Parathyroid adenoma (tissue), 2 donors: ENCODE data around the gene TMEM212.

Experiments used
- H2AFZ ChIP-seq: fragments of 300-600 bp; sonication (generic); one replicate; pipeline ENCODE4 v1.7.0; 2017; ENCODE audit warnings: antibody characterized with exemption, mild to moderate bottlenecking
- H3K27ac ChIP-seq: fragments of 300-600 bp; sonication (generic); one replicate; pipeline ENCODE4 v1.7.0; 2017
- H3K27me3 ChIP-seq: fragments of 300-600 bp; sonication (generic); one replicate; pipeline ENCODE4 v1.7.0; 2017; ENCODE audit warnings: low read length; ENCODE audit not compliant: control insufficient read depth, insufficient read depth
- H3K36me3 ChIP-seq: fragments of 300-600 bp; sonication (generic); one replicate; pipeline ENCODE4 v1.7.0; 2017; ENCODE audit warnings: low read length; ENCODE audit not compliant: control insufficient read depth, insufficient read depth
- H3K4me1 ChIP-seq: fragments of 300-600 bp; sonication (generic); one replicate; pipeline ENCODE4 v1.7.0; 2017; ENCODE audit warnings: control low read depth
- H3K4me2 ChIP-seq: fragments of 300-600 bp; sonication (generic); one replicate; pipeline ENCODE4 v1.7.0; 2017; ENCODE audit warnings: low read length
- H3K4me3 ChIP-seq: fragments of 300-600 bp; sonication (generic); one replicate; pipeline ENCODE4 v1.7.0; 2017; ENCODE audit warnings: low read depth, low read length
- H3K79me2 ChIP-seq: fragments of 300-600 bp; sonication (generic); one replicate; pipeline ENCODE4 v1.7.0; 2017; ENCODE audit warnings: control low read depth
- H3K9ac ChIP-seq: fragments of 300-600 bp; sonication (generic); one replicate; pipeline ENCODE4 v1.7.0; 2017; ENCODE audit warnings: mild to moderate bottlenecking
- H3K9me3 ChIP-seq: fragments of 300-600 bp; sonication (generic); one replicate; pipeline ENCODE4 v1.7.0; 2017; ENCODE audit warnings: low read length; ENCODE audit not compliant: control insufficient read depth
- CTCF ChIP-seq: fragments of 300-600 bp; sonication (generic); IDR thresholded peaks from one replicate; pipeline ENCODE4 v1.7.0; 2017; ENCODE audit warnings: antibody characterized with exemption, mild to moderate bottlenecking
- donor health status: primary hyperparathyroidism.

The TMEM212 gene

DNA sequence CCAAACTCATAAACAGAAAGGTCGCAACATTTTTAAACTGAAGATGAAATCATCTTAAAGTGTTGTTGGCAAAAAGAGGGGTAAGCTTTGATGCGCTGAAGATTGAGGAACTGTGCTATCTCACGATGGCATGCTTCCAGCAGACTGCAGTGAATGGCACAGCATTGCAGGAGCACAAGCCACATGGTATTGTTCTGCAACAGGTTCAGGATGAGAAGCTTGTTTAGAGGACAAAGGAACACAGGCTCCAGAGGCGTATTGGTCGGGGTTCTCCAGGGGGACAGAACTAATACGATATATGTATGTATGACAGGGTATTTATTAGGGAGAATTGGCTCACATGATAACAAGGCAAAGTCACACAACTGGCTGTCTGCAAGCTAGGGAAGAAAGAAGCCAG, 19.0 kb upstream of the TMEM212 start:
- Histone ChIP-seq H3K4me3 (no peak overlapping the region), H3K4me2 (no peak overlapping the region), H3K36me3 (no peaks in the 10 kb centered on the region), H3K27me3 (no peaks in the 10 kb centered on the region), H3K9me3 (no peaks in the 10 kb centered on the region), H3K79me2 (no peaks in the 10 kb centered on the region), H3K27ac (no peak overlapping the region), H2AFZ (no peak overlapping the region), H3K9ac (no peak overlapping the region), H3K4me1 (peaks cover 2% of the 10 kb centered on the region)
- no peak for TF ChIP-seq CTCF

DNA sequence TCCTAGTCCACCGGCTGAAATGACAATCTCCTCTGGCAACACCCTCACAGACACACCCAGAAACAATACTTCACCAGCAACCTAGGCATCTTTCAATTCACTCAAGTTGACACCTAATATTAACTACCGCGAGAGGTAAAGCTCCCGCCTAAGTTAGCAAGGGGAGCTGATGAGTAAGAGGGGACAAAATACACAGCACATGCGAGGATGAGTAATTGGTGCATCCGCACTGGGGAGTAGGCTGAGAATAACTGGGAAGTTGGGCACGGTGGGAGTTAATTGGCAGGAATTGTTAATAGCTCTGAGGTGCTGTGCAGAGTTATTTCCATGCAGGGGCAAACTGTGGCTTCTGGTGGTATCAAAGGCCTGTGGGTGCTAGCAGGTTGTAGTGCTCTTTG, 18.3 kb upstream of the TMEM212 start:
- Histone ChIP-seq H3K9ac (no peak overlapping the region), H3K4me3 (no peak overlapping the region), H3K9me3 (no peaks in the 10 kb centered on the region), H2AFZ (no peak overlapping the region), H3K4me2 (no peak overlapping the region), H3K27ac (peak overlapping the region; percentile 29), H3K4me1 (peaks cover 9% of the 10 kb centered on the region), H3K36me3 (no peaks in the 10 kb centered on the region), H3K27me3 (no peaks in the 10 kb centered on the region), H3K79me2 (no peaks in the 10 kb centered on the region)
- TF ChIP-seq CTCF = no peak

DNA sequence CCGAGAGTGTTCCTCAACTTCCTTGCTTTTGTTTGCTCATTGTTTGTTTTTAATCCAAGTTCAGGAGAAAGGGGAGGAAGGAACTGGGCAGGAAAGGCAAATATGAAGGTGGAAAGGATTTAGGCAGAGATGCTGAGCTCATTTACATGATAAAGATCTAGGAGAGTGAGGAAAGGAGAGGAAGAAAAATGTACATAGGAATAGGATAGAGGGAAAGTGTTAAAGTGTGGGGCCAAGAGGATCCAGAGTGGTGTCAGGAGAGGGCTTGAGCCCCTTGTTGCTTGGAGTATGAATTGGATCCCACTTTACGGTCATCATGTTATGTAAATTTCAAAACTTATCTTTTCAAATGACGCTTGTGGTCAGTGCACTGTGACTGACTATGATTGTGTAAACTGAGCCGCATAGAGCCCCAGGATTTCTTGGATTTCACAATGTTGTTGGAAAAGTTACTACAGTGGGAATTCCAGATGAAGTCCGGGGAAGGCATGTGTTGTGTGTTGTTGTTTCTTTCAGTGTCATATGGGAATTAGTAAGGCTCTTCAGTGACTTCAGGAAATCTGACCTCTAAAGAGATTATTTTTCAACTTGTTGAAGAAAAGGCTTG, 17.8 kb upstream of the TMEM212 start:
- Histone ChIP-seq H3K4me3 (no peak overlapping the region), H3K27me3 (no peaks in the 10 kb centered on the region), H3K36me3 (no peaks in the 10 kb centered on the region), H3K27ac (peak overlapping the region; percentile 29), H3K9me3 (no peaks in the 10 kb centered on the region), H3K4me1 (peaks cover 13% of the 10 kb centered on the region), H3K9ac (no peak overlapping the region), H2AFZ (no peak overlapping the region), H3K79me2 (no peaks in the 10 kb centered on the region), H3K4me2 (no peak overlapping the region)
- no peak for TF ChIP-seq CTCF

DNA sequence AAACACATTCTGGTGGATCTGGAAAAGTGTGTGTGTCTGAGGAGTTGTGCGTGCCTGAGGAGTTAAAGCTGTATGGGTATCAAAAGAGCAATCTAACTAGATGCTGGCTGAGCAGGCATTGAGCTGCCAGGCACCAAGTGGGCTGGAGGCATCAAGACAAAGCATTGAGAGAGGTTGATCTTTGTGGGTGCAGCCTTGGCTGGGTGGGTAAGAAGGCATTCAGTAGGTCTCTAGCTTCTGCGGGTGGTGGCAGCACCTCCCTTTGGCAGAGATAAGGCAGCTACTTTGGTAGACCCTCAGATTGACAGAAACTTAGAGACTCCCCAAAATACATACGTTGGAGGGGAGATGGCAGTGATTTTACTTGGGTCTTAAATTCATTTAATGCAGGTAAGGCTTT, 15.8 kb upstream of the TMEM212 start:
- no peak overlapping the region for H3K27ac ChIP-seq
- H3K79me2 ChIP-seq = no peaks in the 10 kb centered on the region
- H3K9ac ChIP-seq = no peak overlapping the region
- no peaks in the 10 kb centered on the region for H3K36me3 ChIP-seq
- H3K27me3 ChIP-seq = no peaks in the 10 kb centered on the region
- H3K4me3 ChIP-seq = no peak overlapping the region
- H3K9me3 ChIP-seq = no peaks in the 10 kb centered on the region
- TF ChIP-seq CTCF = no peak
- no peak overlapping the region for H2AFZ ChIP-seq
- peaks cover 13% of the 10 kb centered on the region for H3K4me1 ChIP-seq
- H3K4me2 ChIP-seq = no peak overlapping the region

GRCh38 chr3:171827836-171828458, 15.2 kb upstream of the TMEM212 start:
- H3K9ac ChIP-seq = no peak overlapping the region
- no peak overlapping the region for H3K4me2 ChIP-seq
- H3K36me3 ChIP-seq = no peaks in the 10 kb centered on the region
- no peaks in the 10 kb centered on the region for H3K27me3 ChIP-seq
- no peaks in the 10 kb centered on the region for H3K9me3 ChIP-seq
- H3K79me2 ChIP-seq = no peaks in the 10 kb centered on the region
- no peak overlapping the region for H2AFZ ChIP-seq
- no peak overlapping the region for H3K27ac ChIP-seq
- no peak overlapping the region for H3K4me3 ChIP-seq
- peaks cover 13% of the 10 kb centered on the region for H3K4me1 ChIP-seq
- no peak for TF ChIP-seq CTCF
